ENCODE data around the gene TP53I13.

- TF ChIP-seq, protein P1, sequence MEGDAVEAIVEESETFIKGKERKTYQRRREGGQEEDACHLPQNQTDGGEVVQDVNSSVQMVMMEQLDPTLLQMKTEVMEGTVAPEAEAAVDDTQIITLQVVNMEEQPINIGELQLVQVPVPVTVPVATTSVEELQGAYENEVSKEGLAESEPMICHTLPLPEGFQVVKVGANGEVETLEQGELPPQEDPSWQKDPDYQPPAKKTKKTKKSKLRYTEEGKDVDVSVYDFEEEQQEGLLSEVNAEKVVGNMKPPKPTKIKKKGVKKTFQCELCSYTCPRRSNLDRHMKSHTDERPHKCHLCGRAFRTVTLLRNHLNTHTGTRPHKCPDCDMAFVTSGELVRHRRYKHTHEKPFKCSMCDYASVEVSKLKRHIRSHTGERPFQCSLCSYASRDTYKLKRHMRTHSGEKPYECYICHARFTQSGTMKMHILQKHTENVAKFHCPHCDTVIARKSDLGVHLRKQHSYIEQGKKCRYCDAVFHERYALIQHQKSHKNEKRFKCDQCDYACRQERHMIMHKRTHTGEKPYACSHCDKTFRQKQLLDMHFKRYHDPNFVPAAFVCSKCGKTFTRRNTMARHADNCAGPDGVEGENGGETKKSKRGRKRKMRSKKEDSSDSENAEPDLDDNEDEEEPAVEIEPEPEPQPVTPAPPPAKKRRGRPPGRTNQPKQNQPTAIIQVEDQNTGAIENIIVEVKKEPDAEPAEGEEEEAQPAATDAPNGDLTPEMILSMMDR (conservative IDR thresholded peaks at IDR 0.05), result no peak; the same call in 1 of the 2 replicates
- 0 out of 2 replicates have a peak, but pooled peaks have one; percentile 39 for TF ChIP-seq ZFX (IDR thresholded peaks at IDR 0.05)
These were observed 1.8 kb upstream of the TP53I13 start, which contains the start of gene ABHD15 for GRCh38 chr17:29566473-29567303.

Data from C4-2B (cell line).